ENCODE measurements around the gene PIK3CG.

GRCh38 chr7:106954840-106955239 is 89.8 kb downstream of the PIK3CG start:
- TF ChIP-seq POLR2A (IDR thresholded peaks at IDR 0.05): no peak
- TF ChIP-seq, protein P1, sequence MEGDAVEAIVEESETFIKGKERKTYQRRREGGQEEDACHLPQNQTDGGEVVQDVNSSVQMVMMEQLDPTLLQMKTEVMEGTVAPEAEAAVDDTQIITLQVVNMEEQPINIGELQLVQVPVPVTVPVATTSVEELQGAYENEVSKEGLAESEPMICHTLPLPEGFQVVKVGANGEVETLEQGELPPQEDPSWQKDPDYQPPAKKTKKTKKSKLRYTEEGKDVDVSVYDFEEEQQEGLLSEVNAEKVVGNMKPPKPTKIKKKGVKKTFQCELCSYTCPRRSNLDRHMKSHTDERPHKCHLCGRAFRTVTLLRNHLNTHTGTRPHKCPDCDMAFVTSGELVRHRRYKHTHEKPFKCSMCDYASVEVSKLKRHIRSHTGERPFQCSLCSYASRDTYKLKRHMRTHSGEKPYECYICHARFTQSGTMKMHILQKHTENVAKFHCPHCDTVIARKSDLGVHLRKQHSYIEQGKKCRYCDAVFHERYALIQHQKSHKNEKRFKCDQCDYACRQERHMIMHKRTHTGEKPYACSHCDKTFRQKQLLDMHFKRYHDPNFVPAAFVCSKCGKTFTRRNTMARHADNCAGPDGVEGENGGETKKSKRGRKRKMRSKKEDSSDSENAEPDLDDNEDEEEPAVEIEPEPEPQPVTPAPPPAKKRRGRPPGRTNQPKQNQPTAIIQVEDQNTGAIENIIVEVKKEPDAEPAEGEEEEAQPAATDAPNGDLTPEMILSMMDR (IDR thresholded peaks at IDR 0.05): no peak
